ENCODE measurements around the gene DNAH2.

GRCh38 chr17:7818746-7819645 is 101.5 kb downstream of the DNAH2 start:
- no peak for TF ChIP-seq CTCF (IDR thresholded peaks at IDR 0.05)
- no peak for TF ChIP-seq POLR2A (IDR thresholded peaks at IDR 0.05)
